NCI-H82 (cell line): ENCODE measurements around the gene FOXJ2.
"Not testable (repeated sequence)": the region's sequence is repeated elsewhere in the genome, so short reads cannot be mapped to it uniquely, and the experiment has no call there.

Experiments used
- DNase-seq: peaks from one replicate; lab custom pipeline; 2025; lab: John Stamatoyannopoulos, UW

FOXJ2 gene

GRCh38 chr12:8030189-8030588 lies 2.3 kb upstream of the FOXJ2 start:
- no peak for DNase-seq

DNA sequence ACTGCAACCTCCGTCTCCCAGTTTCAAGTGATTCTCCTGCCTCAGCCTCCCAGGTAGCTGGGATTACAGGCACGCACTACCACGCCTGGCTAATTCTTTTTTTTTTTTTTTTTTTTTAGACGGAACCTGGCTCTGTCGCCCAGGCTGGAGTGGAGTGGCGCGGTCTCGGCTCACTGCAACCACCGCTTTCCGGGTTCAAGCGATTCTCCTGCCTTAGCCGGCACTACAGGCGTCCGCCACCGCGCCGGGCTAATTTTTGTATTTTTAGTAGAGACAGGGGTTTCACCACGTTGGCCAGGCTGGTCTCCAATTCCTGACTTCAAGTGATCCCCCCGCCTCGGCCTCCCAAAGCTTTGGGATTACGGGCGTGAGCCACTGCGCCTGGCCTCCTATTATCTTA lies 1.5 kb upstream of the FOXJ2 start:
- DNase-seq: not testable (repeated sequence)

- no peak for DNase-seq
Observed at GRCh38 chr12:8031872-8032241, 659 bp upstream of the FOXJ2 start.

DNA sequence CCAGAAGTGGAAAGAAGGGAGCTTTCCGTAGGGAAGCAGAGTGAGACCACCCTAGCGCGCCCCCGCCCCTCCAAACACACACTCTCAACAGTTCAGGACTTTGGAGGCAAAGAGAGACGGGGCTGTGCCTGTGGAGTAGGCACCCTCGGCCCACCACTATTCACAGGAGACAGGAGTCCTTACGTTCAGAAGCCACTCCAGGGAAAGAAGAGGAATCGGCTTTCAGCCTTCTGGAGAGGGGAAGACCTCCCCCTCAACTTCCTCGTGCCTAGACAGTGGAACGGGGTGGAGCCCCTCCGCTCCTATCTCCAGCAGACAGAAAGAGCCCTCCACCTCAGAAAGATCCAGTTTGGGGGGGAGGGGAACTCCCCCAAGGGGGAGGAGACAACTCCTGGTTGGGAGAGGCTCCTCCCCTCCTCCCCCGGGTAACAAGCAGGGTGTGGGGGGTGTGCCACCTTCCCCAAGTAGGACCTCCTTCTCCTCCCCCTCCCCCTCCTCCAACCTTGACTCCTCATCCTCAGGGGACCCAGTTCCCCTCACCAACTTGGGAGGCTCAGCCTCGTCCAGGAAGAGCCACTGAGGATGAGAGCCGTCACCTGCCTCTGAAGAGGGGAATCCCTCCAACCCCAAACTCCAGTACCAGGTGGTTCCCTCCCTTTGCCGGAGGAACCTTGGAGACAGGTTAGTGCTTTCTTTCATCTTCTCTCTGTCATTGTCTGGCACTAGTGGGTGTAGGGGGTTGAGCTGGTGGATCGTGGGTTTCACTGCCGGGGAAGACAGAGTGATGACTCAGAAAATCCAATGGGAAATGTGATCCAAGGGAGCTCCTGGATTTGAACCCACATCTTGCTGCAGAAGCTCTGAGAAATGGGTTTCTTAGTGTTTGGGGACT lies 883 bp downstream of the FOXJ2 start:
- DNase-seq: peak; percentile 67

DNA sequence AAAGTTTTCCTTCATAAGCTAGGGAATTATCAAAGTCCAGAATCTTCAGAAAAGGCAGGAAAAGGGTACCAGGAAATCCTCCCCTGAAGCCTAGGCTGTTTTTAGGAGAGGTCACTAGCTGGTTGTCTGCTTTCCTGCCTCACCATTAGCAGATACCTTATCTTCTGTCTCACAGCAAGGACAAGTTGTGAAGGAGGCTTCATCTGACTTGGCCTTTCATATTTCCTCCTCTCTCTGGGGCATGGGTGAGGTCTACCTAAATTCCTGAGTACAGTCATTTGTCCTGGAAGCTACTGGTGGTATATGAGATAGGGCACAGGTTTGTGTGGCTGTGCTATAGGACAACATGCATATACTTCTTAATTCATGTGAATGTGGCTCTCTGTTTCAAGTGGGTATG lies 2.3 kb downstream of the FOXJ2 start:
- DNase-seq: no peak

DNA sequence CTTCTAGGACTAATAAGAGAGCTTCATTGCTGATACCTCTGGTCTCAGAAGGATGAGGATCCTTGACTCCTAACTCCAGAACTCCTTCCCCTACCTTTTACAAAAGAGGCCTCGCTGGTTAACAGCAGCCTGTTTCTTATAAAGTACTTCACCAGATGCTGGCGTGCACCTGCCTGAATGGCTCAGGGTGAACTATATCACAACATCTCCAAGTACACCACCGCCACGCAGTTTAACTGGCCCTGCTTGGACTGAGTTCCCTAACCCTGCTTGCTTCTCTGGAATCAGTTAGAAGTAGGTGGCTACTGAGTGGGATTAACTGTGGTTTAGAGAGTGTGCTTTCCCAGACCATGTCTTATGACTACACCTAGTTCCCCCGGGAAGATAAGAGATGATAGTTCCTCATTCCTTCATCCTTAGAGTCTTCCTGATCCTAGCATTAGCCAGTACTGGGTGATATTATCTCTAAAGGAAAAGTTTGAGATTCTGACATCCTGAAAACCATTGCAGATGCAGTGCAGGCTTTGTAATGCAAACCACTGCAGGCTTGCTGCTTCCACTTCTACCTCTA lies 3.0 kb downstream of the FOXJ2 start:
- DNase-seq: no peak

- DNase-seq: no peak
Observed at GRCh38 chr12:8036346-8036745, 3.8 kb downstream of the FOXJ2 start.

DNA sequence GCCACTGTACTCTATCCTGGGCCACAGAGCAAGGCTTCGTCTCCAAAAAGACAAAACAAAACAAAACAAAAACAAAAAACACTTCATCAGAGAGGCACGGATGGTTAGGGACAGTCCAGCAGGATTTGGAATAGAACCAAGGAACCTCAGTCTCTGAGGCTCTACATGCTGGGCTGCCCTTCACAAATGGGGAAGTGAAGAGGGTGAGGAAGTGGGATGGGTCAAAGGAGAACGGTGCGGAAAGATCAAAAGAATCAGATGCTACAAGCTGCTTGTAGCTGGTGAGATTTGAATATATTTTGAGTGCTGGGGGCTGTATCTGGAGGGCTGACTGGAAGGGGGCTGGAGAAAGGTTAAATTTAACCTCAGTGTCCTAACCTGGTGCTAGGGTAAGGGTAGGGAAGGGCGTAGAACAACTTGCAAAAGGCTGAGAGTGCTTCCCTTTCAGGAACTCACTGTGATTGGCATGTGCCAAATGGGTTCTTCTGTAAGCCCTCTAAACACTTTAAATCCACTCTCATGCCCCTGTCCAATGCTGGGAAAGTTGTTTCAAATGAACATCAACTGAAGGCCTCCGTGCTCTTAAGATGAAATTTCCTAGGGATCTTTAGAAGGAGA lies 4.6 kb downstream of the FOXJ2 start:
- no peak for DNase-seq

- DNase-seq: no peak
Observed at GRCh38 chr12:8037947-8038346, 5.4 kb downstream of the FOXJ2 start.

GRCh38 chr12:8038659-8039114 lies 6.2 kb downstream of the FOXJ2 start:
- DNase-seq: no peak

GRCh38 chr12:8040791-8041190 lies 8.3 kb downstream of the FOXJ2 start:
- DNase-seq: no peak

DNA sequence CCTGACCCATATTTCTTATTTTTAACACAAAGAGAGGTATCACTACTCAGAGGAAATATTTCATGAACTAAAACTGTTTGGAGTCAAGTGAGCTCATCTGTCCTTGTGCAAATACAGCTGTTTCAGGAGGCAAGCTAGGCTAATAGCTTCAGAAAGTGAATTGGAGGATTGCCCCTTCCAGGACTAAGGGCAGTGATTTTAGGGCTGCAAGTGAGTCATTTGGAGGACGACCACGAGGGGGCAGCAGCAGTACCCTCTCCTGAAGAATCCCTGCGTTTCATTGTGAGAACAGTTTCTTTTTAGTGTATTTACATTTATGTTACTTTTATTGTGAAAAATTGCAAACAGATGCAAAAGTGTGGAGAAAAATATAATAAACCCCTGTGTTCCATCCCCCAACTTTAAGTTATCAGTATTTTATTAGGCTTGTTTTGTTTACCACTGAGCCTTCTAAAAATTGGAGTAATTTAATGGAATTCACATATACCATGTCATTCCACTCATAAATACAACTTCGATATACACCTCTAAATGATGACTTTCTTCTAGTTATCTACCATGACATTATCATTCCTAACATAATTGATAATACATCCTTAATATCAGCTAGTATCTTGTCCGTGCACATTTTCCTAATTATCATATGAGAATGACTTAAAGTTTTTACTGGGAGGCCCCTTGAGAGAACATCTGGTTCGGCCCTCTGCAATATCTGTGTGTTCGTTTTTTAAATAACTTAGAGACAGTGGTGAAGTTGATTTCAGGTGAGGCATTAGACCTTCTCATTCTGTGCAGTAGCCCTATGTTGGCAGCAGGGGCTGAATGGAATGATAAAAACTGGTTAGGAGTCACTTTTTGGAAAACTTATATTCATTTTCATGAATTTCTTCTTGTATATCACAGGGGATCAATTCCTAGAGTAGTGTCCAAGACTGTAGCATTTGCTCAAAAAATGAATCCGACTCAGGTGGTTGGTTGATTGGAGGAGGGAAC lies 13.7 kb downstream of the FOXJ2 start:
- peak; percentile 83 for DNase-seq

DNA sequence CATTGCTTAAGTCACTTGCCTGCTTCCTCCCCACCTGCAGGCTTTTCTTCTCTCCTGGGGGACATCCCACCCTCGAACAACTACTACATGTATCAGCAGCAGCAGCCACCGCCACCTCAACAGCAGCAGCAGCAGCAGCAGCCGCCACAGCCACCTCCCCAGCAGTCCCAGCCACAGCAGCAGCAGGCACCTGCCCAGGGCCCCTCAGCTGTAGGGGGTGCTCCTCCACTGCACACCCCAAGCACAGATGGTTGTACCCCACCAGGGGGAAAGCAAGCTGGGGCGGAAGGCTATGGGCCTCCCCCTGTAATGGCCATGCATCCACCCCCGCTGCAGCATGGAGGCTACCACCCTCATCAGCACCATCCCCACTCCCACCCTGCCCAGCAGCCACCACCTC lies 15.3 kb downstream of the FOXJ2 start:
- no peak for DNase-seq

DNA sequence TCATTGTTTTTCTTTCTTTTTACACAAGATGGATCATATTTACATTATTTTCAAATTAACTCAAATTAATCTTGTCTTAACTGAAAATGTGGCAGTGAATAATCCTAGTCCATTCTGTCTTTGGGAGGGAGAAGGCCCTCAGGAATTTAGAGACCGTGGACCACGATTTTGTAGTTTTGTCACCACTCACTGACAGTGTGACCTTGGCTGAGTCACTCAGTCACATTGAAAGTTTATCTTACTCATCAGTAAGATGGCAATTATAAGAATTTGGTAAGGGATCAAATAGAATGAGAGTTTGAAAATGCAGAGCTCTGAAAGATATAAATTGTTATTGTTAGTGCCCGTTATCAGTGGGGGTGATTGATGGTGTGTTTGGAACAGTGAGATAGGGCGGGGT lies 16.4 kb downstream of the FOXJ2 start:
- DNase-seq: no peak

DNA sequence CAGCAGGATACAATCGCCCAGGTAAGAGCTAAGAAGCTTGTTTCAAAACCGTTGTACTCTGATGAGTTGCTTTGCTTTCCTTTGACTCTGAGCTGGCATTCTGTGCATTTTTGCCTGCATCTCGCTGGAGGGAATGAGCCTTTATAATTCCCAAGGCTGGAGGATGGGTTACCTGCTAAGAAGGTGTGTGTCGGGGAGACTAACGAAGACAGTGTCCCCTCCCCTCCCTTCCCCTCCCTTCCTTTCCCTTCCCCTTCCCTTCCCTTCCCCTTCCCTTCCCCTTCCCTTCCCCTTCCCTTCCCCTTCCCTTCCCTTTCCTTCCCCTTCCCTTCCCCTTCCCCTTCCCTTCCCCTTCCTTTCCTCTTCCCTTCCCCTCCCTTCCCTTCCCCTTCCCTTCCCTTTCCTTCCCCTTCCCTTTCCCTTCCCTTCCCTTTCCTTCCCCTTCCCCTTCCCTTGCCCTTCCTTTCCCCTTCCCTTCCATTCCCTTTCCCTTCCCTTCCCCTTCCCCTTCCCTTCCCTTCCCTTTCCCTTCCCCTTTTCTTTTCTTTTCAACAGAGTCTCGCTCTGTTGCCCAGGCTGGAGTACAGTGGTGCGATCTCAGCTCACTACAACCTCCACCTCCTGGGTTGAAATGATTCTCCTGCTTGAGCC lies 18.2 kb downstream of the FOXJ2 start:
- no peak for DNase-seq

DNA sequence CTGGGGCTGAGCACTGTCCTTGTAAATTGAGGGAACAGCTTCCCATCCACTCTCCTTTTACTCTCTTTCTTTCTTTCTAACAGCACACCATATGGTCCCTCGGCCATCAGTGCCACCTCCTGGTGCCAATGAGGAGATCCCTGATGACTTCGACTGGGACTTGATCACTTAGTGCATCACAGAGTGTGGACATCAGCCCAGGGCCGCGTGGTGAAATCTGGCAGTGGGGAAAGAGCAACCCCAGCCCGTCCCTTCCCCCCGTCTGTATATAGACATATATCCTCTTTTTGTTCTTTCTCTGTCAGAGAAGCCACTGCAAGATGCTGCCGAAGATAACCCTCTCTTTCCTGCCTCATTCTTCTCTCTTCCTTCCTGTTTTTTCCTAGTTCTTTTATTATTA lies 20.2 kb downstream of the FOXJ2 start:
- no peak for DNase-seq

DNA sequence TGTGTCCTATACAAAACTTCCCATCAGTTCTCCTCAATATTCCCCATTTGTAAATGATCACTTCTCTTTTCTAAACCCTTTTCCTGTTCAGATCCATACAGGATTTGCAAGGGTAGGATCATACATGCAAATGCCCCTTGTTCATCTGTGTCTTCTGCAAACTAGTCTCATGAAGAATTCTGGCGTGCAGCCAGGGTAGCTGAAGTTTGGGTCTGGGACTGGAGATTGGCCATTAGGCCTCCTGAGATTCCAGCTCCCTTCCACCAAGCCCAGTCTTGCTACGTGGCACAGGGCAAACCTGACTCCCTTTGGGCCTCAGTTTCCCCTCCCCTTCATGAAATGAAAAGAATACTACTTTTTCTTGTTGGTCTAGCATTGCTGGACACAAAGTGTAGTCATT lies 22.3 kb downstream of the FOXJ2 start:
- no peak for DNase-seq

GRCh38 chr12:8057306-8057705 lies 24.8 kb downstream of the FOXJ2 start:
- DNase-seq: no peak

GRCh38 chr12:8057839-8058238 lies 25.3 kb downstream of the FOXJ2 start:
- no peak for DNase-seq

DNA sequence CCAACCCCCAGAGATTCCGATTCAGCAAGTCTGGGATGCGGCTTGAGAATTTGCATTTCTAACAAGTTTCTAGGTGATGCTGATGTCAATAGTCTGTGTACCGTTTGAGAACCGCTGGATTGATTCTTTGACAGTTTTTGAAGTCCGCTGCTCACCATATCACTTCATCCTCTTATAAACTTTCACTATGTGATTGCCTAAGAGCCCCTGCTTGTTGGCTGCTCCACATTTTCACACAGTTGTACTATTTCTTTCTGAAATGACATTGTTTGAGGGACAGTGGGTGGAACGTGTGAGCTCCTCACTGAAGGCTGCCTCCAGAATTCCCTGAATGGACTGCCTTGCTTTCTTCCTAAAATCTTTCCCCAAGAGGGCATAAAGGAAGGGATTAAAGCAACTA lies 26.0 kb downstream of the FOXJ2 start:
- no peak for DNase-seq

GRCh38 chr12:8064131-8064530 lies 31.6 kb downstream of the FOXJ2 start:
- no peak for DNase-seq
